ENCODE results near the gene EIF1B. TPM values are rescaled to one million over a fixed set of nuclear protein-coding genes. Genes with fewer than 3 reads are reported as not detected.

Gene EIF1B
- total RNA-seq, 4 donors from 2014 or later, result 20.9 to 46.1 (median 24.1) TPM

DNA sequence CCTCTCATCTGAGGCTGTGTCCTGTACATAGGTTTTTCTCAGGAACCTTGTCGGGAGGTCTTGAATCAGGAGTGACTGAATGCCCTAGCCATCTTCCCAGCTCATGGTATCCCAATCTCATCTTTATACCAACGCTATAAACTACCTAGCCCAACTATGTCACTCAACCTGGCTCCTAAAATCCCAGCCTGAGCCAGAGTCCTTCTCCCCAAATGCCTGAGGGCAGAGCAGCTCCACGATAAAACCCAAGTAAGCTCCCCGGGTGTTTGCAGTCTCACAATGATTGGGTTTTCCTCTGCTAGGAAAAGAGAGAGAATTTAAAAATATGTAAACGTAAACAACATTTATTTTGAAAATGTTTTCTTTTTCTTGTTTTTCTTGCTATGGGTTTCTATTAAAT is 14.4 kb downstream of the EIF1B start:
- Histone ChIP-seq H3K4me1 (no peaks in the 10 kb centered on the region), H3K36me3 (no peaks in the 10 kb centered on the region), H3K27ac (no peak overlapping the region), H3K27me3 (no peaks in the 10 kb centered on the region), H3K9me3 (no peaks in the 10 kb centered on the region), H3K4me3 (replicated peaks in 1 of 3) (no peak overlapping the region)
- WGBS, 2 donors, result 78 to 79% methylated on average over 5 of the region's 5 CpGs
- TF ChIP-seq, protein P1, sequence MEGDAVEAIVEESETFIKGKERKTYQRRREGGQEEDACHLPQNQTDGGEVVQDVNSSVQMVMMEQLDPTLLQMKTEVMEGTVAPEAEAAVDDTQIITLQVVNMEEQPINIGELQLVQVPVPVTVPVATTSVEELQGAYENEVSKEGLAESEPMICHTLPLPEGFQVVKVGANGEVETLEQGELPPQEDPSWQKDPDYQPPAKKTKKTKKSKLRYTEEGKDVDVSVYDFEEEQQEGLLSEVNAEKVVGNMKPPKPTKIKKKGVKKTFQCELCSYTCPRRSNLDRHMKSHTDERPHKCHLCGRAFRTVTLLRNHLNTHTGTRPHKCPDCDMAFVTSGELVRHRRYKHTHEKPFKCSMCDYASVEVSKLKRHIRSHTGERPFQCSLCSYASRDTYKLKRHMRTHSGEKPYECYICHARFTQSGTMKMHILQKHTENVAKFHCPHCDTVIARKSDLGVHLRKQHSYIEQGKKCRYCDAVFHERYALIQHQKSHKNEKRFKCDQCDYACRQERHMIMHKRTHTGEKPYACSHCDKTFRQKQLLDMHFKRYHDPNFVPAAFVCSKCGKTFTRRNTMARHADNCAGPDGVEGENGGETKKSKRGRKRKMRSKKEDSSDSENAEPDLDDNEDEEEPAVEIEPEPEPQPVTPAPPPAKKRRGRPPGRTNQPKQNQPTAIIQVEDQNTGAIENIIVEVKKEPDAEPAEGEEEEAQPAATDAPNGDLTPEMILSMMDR (IDR thresholded peaks at IDR 0.05), result no peak
- no peak for TF ChIP-seq POLR2A (IDR thresholded peaks at IDR 0.05)
- no peak for DNase-seq
- intact Hi-C loops (cut with DNase I), result loop anchor here (10.0 kb wide), 1 partner anchor 1561 kb away; no protein-coding TSS in a partner anchor

DNA sequence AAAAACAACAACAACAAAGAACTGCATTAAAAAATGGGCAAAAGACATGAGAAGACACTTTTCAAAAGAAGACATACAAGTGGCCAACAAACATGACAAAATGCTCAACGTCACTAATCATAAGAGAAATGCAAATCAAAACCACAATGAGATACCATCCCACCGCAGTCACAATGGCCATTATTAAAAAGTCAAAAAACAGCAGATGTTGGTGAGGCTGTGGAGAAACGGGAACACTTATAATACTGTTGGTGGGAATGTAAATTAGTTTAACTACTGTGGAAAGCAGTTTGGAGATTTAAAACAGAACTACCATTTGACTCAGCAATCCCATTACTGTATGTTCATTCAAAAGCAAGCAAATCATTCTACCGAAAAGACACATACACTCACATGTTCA is 15.1 kb downstream of the EIF1B start:
- H3K9me3 ChIP-seq, result no peaks in the 10 kb centered on the region
- no peaks in the 10 kb centered on the region for H3K36me3 ChIP-seq
- H3K4me3 ChIP-seq (replicated peaks in 1 of 3), result no peak overlapping the region
- intact Hi-C loops (cut with DNase I), result loop anchor here (10.0 kb wide), 1 partner anchor 1560 kb away; no protein-coding TSS in a partner anchor
- no peaks in the 10 kb centered on the region for H3K4me1 ChIP-seq
- 79 to 86% methylated on average over 4 of the region's 4 CpGs for WGBS, 2 donors
- TF ChIP-seq, protein P1 (IDR thresholded peaks at IDR 0.05), result no peak
- no peak for TF ChIP-seq POLR2A (IDR thresholded peaks at IDR 0.05)
- no peak for DNase-seq
- no peaks in the 10 kb centered on the region for H3K27me3 ChIP-seq
- H3K27ac ChIP-seq, result no peak overlapping the region

DNA sequence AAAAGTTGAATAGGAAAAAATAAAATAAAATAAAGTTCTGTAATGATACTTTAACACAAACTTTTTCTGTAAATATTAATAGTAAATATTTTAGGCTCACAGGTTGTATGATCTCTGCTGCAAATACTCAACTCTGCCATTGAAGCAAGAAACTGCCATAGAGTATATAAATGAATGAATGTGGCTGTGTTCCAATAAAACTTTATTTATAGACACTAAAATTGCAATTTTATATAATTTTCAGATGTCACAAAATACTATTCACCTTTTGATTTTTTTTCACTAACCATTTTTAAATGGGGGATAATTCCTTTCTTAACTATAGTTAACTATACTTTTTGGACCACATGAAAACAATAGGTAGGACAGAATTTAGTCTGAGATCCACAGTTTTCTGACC is 16.0 kb downstream of the EIF1B start:
- Histone ChIP-seq H3K36me3 (no peaks in the 10 kb centered on the region), H3K27me3 (no peaks in the 10 kb centered on the region), H3K27ac (no peak overlapping the region), H3K4me1 (no peaks in the 10 kb centered on the region), H3K9me3 (no peaks in the 10 kb centered on the region), H3K4me3 (replicated peaks in 1 of 3) (no peak overlapping the region)
- TF ChIP-seq, protein P1 (IDR thresholded peaks at IDR 0.05), result no peak
- no peak for TF ChIP-seq POLR2A (IDR thresholded peaks at IDR 0.05)
- no peak for DNase-seq
- intact Hi-C loops (cut with DNase I), result loop anchor here (10.0 kb wide), 1 partner anchor 1559 kb away; no protein-coding TSS in a partner anchor

DNA sequence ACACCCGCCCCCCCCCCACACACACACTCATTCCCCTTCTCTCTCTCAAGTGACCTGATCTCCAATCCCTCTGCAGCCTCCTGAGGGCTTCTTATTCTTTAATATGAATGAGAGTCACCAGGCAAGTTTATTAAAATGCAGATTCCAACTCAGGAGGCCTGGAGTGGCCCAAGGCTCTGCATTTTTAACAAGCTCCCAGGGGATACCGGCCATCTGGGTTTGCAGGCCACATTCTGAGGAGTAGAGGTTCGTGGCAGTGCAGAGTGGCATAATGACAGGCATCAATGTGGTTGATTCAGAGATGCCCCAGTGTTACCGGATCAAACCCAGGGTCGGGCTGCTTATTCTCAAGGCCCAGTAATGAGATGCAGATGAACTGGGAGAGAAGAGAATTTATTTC is 18.9 kb downstream of the EIF1B start:
- no peak overlapping the region for H3K27ac ChIP-seq
- 70 to 75% methylated on average over 5 of the region's 5 CpGs for WGBS, 2 donors
- intact Hi-C loops (cut with DNase I), result loop anchor here (10.0 kb wide), 1 partner anchor 1556 kb away; no protein-coding TSS in a partner anchor

DNA sequence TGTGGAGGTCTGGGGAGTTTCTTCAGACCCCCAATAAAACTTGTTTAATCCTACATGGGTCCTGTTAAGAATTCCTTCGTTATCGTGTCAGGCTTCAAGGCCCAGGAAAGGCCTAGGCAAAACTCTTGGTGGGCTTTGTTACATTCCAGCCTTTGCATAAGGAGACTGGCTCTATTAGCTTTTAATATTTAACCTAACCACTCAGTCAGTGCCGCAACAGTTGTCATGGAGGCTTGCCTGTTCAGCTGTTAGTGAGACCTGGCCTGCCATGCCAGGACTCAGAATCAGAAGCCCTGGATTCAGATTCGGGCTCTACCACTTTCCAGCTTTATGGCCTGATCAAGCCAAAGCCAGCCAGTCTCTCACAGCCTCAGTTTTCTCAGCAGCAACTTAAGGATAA is 19.6 kb downstream of the EIF1B start:
- TF ChIP-seq POLR2A (IDR thresholded peaks at IDR 0.05), result no peak
- TF ChIP-seq, protein P1 (IDR thresholded peaks at IDR 0.05), result no peak

More for the DNA sequence above, 18.9 kb downstream of the EIF1B start:
- Histone ChIP-seq H3K4me1 (no peaks in the 10 kb centered on the region), H3K36me3 (no peaks in the 10 kb centered on the region), H3K9me3 (no peaks in the 10 kb centered on the region), H3K27me3 (no peaks in the 10 kb centered on the region), H3K4me3 (replicated peaks in 1 of 3) (no peak overlapping the region)
- no peak for DNase-seq
- no peak for TF ChIP-seq POLR2A (IDR thresholded peaks at IDR 0.05)
- TF ChIP-seq, protein P1 (IDR thresholded peaks at IDR 0.05), result no peak

More for the DNA sequence above, 19.6 kb downstream of the EIF1B start:
- intact Hi-C loops (cut with DNase I), result loop anchor here (10.0 kb wide), 1 partner anchor 1556 kb away; no protein-coding TSS in a partner anchor
- Histone ChIP-seq H3K4me1 (no peaks in the 10 kb centered on the region), H3K27ac (no peak overlapping the region), H3K36me3 (no peaks in the 10 kb centered on the region), H3K9me3 (no peaks in the 10 kb centered on the region), H3K27me3 (no peaks in the 10 kb centered on the region), H3K4me3 (replicated peaks in 1 of 3) (no peak overlapping the region)
- no peak for DNase-seq
- WGBS, 2 donors, result 86 to 88% methylated on average over 4 of the region's 4 CpGs
